HG02852 (cell line): ENCODE measurements around the gene NPR3.

Experiments used
- ATAC-seq: cut with Tn5 transposase; IDR thresholded peaks from one replicate; pipeline ENCODE4 v1.9.1; 2021; ENCODE audit warnings: mild to moderate bottlenecking, moderate library complexity; ENCODE audit not compliant: unreplicated experiment

NPR3 gene

GRCh38 chr5:32711681-32712480 lies 760 bp downstream of the NPR3 start:
- no peak for ATAC-seq

GRCh38 chr5:32712481-32713360 lies 1.6 kb downstream of the NPR3 start:
- no peak for ATAC-seq

GRCh38 chr5:32713361-32713769 lies 2.2 kb downstream of the NPR3 start:
- no peak for ATAC-seq

GRCh38 chr5:32713770-32714381 lies 2.8 kb downstream of the NPR3 start:
- no peak for ATAC-seq

GRCh38 chr5:32714836-32715235 lies 3.7 kb downstream of the NPR3 start:
- no peak for ATAC-seq

GRCh38 chr5:32720300-32720699 lies 9.2 kb downstream of the NPR3 start:
- no peak for ATAC-seq

GRCh38 chr5:32721626-32722025 lies 10.5 kb downstream of the NPR3 start:
- ATAC-seq: no peak

GRCh38 chr5:32722957-32723356 lies 11.8 kb downstream of the NPR3 start:
- no peak for ATAC-seq

- ATAC-seq: no peak
Measured at GRCh38 chr5:32724526-32724925, 13.4 kb downstream of the NPR3 start.

GRCh38 chr5:32726086-32726557 lies 15.0 kb downstream of the NPR3 start:
- no peak for ATAC-seq

GRCh38 chr5:32729651-32730050 lies 18.5 kb downstream of the NPR3 start:
- no peak for ATAC-seq

GRCh38 chr5:32733590-32734340 lies 22.6 kb downstream of the NPR3 start:
- no peak for ATAC-seq

GRCh38 chr5:32734827-32735378 lies 23.8 kb downstream of the NPR3 start:
- no peak for ATAC-seq

GRCh38 chr5:32735512-32735911 lies 24.4 kb downstream of the NPR3 start:
- ATAC-seq: no peak

GRCh38 chr5:32736842-32737241 lies 25.7 kb downstream of the NPR3 start:
- ATAC-seq: no peak

- no peak for ATAC-seq
Measured at GRCh38 chr5:32740651-32741050, 29.5 kb downstream of the NPR3 start.

GRCh38 chr5:32745317-32745716 lies 34.2 kb downstream of the NPR3 start:
- no peak for ATAC-seq

GRCh38 chr5:32752411-32752810 lies 41.3 kb downstream of the NPR3 start:
- no peak for ATAC-seq

GRCh38 chr5:32753051-32753450 lies 41.9 kb downstream of the NPR3 start:
- ATAC-seq: no peak

GRCh38 chr5:32753765-32754164 lies 42.6 kb downstream of the NPR3 start:
- no peak for ATAC-seq
